Mesendoderm (in vitro differentiated cells): ENCODE results near the gene SOX6.

Experiments used
- DNase-seq: peaks from one replicate; pipeline ENCODE4 v3.0.0; 2013
- H2AK5ac ChIP-seq: 2 replicates; pipeline ENCODE4 v1.6.1; 2013; ENCODE audit warnings: low read length, inconsistent platforms
- H2BK120ac ChIP-seq: 2 replicates; pipeline ENCODE4 v1.6.1; 2013; ENCODE audit warnings: low read depth, mild to moderate bottlenecking, low read length, moderate library complexity, mixed read lengths
- H2BK15ac ChIP-seq: replicated peaks from 2 replicates; pipeline ENCODE4 v1.6.1; 2013; ENCODE audit warnings: low read depth, mild to moderate bottlenecking, moderate library complexity
- H2BK5ac ChIP-seq: 2 replicates; pipeline ENCODE4 v1.6.1; 2013; ENCODE audit warnings: low read length, inconsistent platforms
- H3K18ac ChIP-seq: 2 replicates; pipeline ENCODE4 v1.6.1; 2013; ENCODE audit warnings: mild to moderate bottlenecking, low read length, mixed read lengths
- H3K23ac ChIP-seq: one replicate; pipeline ENCODE4 v1.6.1; 2013; ENCODE audit warnings: low read length
- H3K27ac ChIP-seq: 2 replicates; pipeline ENCODE4 v1.5.1; 2013; ENCODE audit warnings: low read depth, mild to moderate bottlenecking, inconsistent platforms, low read length, moderate library complexity
- H3K27me3 ChIP-seq: 2 replicates; pipeline ENCODE4 v1.6.1; 2013; ENCODE audit warnings: low read length, control low read depth, mild to moderate bottlenecking, inconsistent platforms; ENCODE audit not compliant: insufficient read depth, poor library complexity
- H3K36me3 ChIP-seq: 2 replicates; pipeline ENCODE4 v1.6.1; 2013; ENCODE audit warnings: low read length, inconsistent platforms; ENCODE audit not compliant: control insufficient read depth, insufficient read depth
- H3K4ac ChIP-seq: one replicate; pipeline ENCODE4 v1.6.1; 2013; ENCODE audit warnings: low read depth, mild to moderate bottlenecking, low read length, moderate library complexity
- H3K4me1 ChIP-seq: 2 replicates; pipeline ENCODE4 v1.6.1; 2013; ENCODE audit warnings: low read depth, low read length, inconsistent platforms; ENCODE audit not compliant: control insufficient read depth
- H3K4me2 ChIP-seq: 2 replicates; pipeline ENCODE4 v1.6.1; 2013; ENCODE audit warnings: low read length
- H3K4me3 ChIP-seq: 2 replicates; pipeline ENCODE4 v1.5.1; 2013; ENCODE audit warnings: mild to moderate bottlenecking, low read length
- H3K56ac ChIP-seq: one replicate; pipeline ENCODE4 v1.6.1; 2013; ENCODE audit warnings: low read length
- H3K79me1 ChIP-seq: 2 replicates; pipeline ENCODE4 v1.6.1; 2013; ENCODE audit warnings: low read length, inconsistent platforms
- H3K79me2 ChIP-seq: 2 replicates; pipeline ENCODE4 v1.6.1; 2013; ENCODE audit warnings: mild to moderate bottlenecking, low read length; ENCODE audit not compliant: control insufficient read depth, insufficient read depth
- H3K9ac ChIP-seq: 2 replicates; pipeline ENCODE4 v1.6.1; 2013; ENCODE audit warnings: low read length, inconsistent platforms
- H4K5ac ChIP-seq: one replicate; pipeline ENCODE4 v1.6.1; 2013; ENCODE audit warnings: low read length
- H4K8ac ChIP-seq: one replicate; pipeline ENCODE4 v1.6.1; 2013; ENCODE audit warnings: low read depth, mild to moderate bottlenecking, control low read depth, low read length, moderate library complexity
- WGBS: extraction: QIAGEN DNeasy Blood & Tissue Kit; methylation state at CpG from one replicate; pipeline ENCODE4 v1.1.7; 2013; ENCODE audit warnings: low lambda C conversion rate, missing lambda C conversion rate; ENCODE audit not compliant: insufficient coverage; ENCODE audit errors: extremely low coverage; 5-methylcytosine and 5-hydroxymethylcytosine counted together

SOX6 gene

DNA sequence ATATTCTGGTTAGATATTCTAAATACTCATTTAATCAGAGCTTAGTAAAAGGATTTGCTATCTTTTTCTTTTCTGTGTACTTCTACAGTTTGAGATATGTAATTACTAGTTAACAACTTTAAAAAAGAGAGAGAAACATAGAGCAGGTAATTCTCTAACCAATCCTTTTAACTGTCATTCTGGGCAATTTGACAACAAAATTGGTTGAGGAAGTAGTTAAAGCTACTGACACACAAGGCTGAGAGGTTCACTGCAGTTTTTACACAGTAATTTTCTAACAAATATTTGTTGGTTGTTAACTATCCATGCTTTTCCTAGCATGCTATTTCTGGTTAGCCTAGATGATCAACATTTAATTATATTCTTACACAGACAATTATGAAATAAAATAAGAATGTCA is 3.6 kb downstream of the SOX6 start:
- H3K79me1 ChIP-seq: no peaks in the 10 kb centered on the region
- no peak overlapping the region for H3K4me3 ChIP-seq
- H2AK5ac ChIP-seq: no peak overlapping the region
- no peak overlapping the region for H2BK15ac ChIP-seq
- H4K8ac ChIP-seq: no peak overlapping the region
- no peak overlapping the region for H3K9ac ChIP-seq
- no peak overlapping the region for H3K23ac ChIP-seq
- no peaks in the 10 kb centered on the region for H3K27me3 ChIP-seq
- H3K18ac ChIP-seq: no peak overlapping the region
- no peaks in the 10 kb centered on the region for H3K4me1 ChIP-seq
- no peak overlapping the region for H2BK120ac ChIP-seq
- no peaks in the 10 kb centered on the region for H3K36me3 ChIP-seq
- no peak overlapping the region for H3K56ac ChIP-seq
- no peaks in the 10 kb centered on the region for H3K79me2 ChIP-seq
- no peak overlapping the region for H4K5ac ChIP-seq
- no peak overlapping the region for H2BK5ac ChIP-seq
- no peak overlapping the region for H3K4me2 ChIP-seq
- DNase-seq: no peak
- no peak overlapping the region for H3K4ac ChIP-seq
- no peak overlapping the region for H3K27ac ChIP-seq

DNA sequence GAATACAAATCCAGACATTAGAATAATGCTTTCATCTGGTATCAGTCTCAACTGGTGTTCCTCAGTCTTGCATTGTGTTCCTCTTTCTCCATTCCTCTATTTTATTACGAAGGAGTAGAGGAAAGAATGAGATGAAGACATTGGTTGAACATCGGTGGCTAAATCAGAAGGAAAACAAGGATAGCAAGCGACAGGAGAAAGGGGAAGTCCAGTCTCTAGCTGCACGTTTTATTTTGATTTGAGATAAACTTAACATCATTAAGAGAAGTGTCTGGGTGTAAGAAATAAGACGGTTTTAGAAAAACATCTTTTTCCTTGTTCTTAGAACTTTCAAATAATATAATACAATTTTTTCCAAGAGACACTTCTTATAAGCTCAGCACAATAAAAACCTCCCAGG is 6.2 kb downstream of the SOX6 start:
- no CpG with 5 or more reads among the region's 5 CpGs for WGBS
- Histone ChIP-seq H3K79me2 (no peaks in the 10 kb centered on the region), H3K4me2 (no peak overlapping the region), H2BK5ac (no peak overlapping the region), H3K56ac (no peak overlapping the region), H3K79me1 (no peaks in the 10 kb centered on the region), H2BK120ac (no peak overlapping the region), H3K4me1 (no peaks in the 10 kb centered on the region), H4K8ac (no peak overlapping the region), H3K23ac (no peak overlapping the region), H4K5ac (no peak overlapping the region), H3K18ac (no peak overlapping the region), H2BK15ac (no peak overlapping the region), H2AK5ac (no peak overlapping the region), H3K27ac (no peak overlapping the region), H3K4me3 (no peak overlapping the region), H3K36me3 (no peaks in the 10 kb centered on the region), H3K9ac (no peak overlapping the region), H3K4ac (no peak overlapping the region), H3K27me3 (no peaks in the 10 kb centered on the region)
- DNase-seq: no peak

- no peak overlapping the region for H3K4me3 ChIP-seq
- no peak overlapping the region for H4K8ac ChIP-seq
- no peaks in the 10 kb centered on the region for H3K27me3 ChIP-seq
- no peak overlapping the region for H3K23ac ChIP-seq
- H4K5ac ChIP-seq: no peak overlapping the region
- no peaks in the 10 kb centered on the region for H3K79me2 ChIP-seq
- no peak overlapping the region for H3K4me2 ChIP-seq
- H3K27ac ChIP-seq: no peak overlapping the region
- H3K18ac ChIP-seq: no peak overlapping the region
- no peak for DNase-seq
- H3K4ac ChIP-seq: no peak overlapping the region
- H3K9ac ChIP-seq: no peak overlapping the region
- no peak overlapping the region for H2BK120ac ChIP-seq
- H3K56ac ChIP-seq: no peak overlapping the region
- no peak overlapping the region for H2BK5ac ChIP-seq
- no peaks in the 10 kb centered on the region for H3K4me1 ChIP-seq
- no peak overlapping the region for H2BK15ac ChIP-seq
- H2AK5ac ChIP-seq: no peak overlapping the region
- H3K36me3 ChIP-seq: no peaks in the 10 kb centered on the region
- no peaks in the 10 kb centered on the region for H3K79me1 ChIP-seq
Measured at GRCh38 chr11:16347928-16348685, 8.2 kb downstream of the SOX6 start.

DNA sequence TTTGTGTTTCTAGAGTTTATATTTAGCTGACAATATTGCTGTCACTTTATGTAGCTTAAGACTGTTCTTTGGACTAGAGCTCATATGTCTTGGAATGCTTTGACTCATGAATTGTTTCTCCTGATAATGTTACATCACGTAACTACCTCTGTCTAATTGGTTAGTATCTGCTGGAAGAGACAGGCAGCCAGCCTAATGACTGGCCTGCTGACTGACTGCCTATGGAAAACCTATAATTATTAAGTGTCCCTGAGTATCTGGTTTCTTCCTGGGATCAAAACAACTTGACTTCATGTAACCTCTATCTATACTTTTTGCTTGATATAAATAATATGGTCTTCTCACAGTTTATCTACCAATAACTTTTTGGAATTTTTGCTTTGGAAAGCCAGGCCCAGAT is 9.4 kb downstream of the SOX6 start:
- no peak overlapping the region for H3K27ac ChIP-seq
- H3K79me2 ChIP-seq: no peaks in the 10 kb centered on the region
- no peak overlapping the region for H3K4me3 ChIP-seq
- H3K27me3 ChIP-seq: no peaks in the 10 kb centered on the region
- H3K4me2 ChIP-seq: no peak overlapping the region
- WGBS: no CpG with 5 or more reads among the region's 1 CpG
- H2AK5ac ChIP-seq: no peak overlapping the region
- no peak overlapping the region for H2BK120ac ChIP-seq
- no peaks in the 10 kb centered on the region for H3K36me3 ChIP-seq
- no peak overlapping the region for H2BK5ac ChIP-seq
- H4K5ac ChIP-seq: no peak overlapping the region
- H3K4me1 ChIP-seq: no peaks in the 10 kb centered on the region
- H3K23ac ChIP-seq: no peak overlapping the region
- H3K9ac ChIP-seq: no peak overlapping the region
- H3K18ac ChIP-seq: no peak overlapping the region
- H2BK15ac ChIP-seq: no peak overlapping the region
- no peaks in the 10 kb centered on the region for H3K79me1 ChIP-seq
- no peak overlapping the region for H3K4ac ChIP-seq
- no peak overlapping the region for H4K8ac ChIP-seq
- no peak overlapping the region for H3K56ac ChIP-seq
- DNase-seq: no peak

- Histone ChIP-seq H2BK120ac (no peak overlapping the region), H3K79me1 (no peaks in the 10 kb centered on the region), H3K4me3 (no peak overlapping the region), H3K27ac (no peak overlapping the region), H3K9ac (no peak overlapping the region), H4K8ac (no peak overlapping the region), H3K4me1 (no peaks in the 10 kb centered on the region), H3K23ac (no peak overlapping the region), H2BK5ac (no peak overlapping the region), H3K4ac (no peak overlapping the region), H3K56ac (no peak overlapping the region), H2AK5ac (no peak overlapping the region), H3K36me3 (no peaks in the 10 kb centered on the region), H3K79me2 (no peaks in the 10 kb centered on the region), H3K4me2 (no peak overlapping the region), H3K18ac (no peak overlapping the region), H3K27me3 (no peaks in the 10 kb centered on the region), H2BK15ac (no peak overlapping the region), H4K5ac (no peak overlapping the region)
- no peak for DNase-seq
- WGBS: no CpG with 5 or more reads among the region's 3 CpGs
Measured at GRCh38 chr11:16341853-16342252, 14.5 kb downstream of the SOX6 start.

- no peak overlapping the region for H2BK5ac ChIP-seq
- no peak overlapping the region for H2AK5ac ChIP-seq
- H3K9ac ChIP-seq: no peak overlapping the region
- H3K4me3 ChIP-seq: no peak overlapping the region
- no peaks in the 10 kb centered on the region for H3K27me3 ChIP-seq
- no peak overlapping the region for H2BK15ac ChIP-seq
- H3K23ac ChIP-seq: no peak overlapping the region
- no peak overlapping the region for H4K5ac ChIP-seq
- DNase-seq: no peak
- H3K4me2 ChIP-seq: no peak overlapping the region
- no peak overlapping the region for H4K8ac ChIP-seq
- H2BK120ac ChIP-seq: no peak overlapping the region
- no peaks in the 10 kb centered on the region for H3K4me1 ChIP-seq
- no peak overlapping the region for H3K18ac ChIP-seq
- H3K27ac ChIP-seq: no peak overlapping the region
- no peak overlapping the region for H3K56ac ChIP-seq
- no CpG with 5 or more reads among the region's 1 CpG for WGBS
- H3K79me1 ChIP-seq: no peaks in the 10 kb centered on the region
- no peaks in the 10 kb centered on the region for H3K36me3 ChIP-seq
- H3K4ac ChIP-seq: no peak overlapping the region
- no peaks in the 10 kb centered on the region for H3K79me2 ChIP-seq
Measured at GRCh38 chr11:16338393-16338792, 18.0 kb downstream of the SOX6 start.
